ENCODE measurements around the gene TUBA1B. TPM values are rescaled to one million over a fixed set of nuclear protein-coding genes. Genes with fewer than 3 reads are reported as not detected.
"Not testable (repeated sequence)": the region's sequence is repeated elsewhere in the genome, so short reads cannot be mapped to it uniquely, and the experiment has no call there.

Gene TUBA1B
- 1,000 to 10,000 TPM; 1,825 to 2,159 TPM for total RNA-seq

DNA sequence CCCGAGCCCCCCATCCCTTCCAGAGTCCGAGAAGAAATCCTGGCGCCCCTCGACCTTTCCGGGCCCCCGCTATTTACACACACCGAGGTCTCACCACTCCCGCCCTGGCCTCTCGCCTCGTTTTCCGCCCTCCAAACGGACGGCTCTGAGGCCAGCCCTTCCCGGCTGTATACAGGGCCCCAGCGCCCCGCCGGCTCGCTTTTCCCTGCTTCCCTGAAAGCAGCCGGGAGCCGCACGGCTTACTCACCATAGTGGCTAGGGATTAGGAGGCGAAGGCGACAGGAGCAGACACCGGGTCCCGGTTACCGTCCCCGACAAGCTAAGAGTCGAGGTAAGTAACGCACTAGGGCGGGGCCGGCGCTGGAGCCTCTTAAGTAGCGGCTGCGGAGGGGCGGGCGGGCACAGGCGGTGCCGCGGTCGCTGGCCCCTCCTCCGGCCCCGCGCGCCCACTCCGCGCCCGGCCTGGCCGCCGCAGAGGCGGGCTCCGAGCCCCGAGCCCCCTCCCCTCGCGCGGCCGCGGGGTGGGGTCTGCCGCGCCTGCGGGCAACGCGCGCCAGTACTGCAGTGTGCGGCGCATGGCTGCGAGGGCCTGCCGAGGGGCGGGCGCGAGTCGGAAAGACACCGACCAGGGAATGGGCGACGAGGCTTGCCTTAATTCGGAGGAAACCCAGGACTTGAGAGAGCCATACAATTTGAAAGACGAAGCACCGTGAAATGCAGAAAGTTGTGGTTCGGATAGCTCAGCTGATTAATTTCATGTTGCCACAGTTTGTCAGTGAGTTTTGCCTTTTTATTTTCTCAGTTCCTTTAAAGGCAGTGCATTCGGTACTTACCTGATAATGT is at the start of gene TUBA1B:
Gene TUBA1B, minus strand, starts transcription at position 345 of the 843 bp plus-strand sequence. Its CDS starts 95 bp downstream, at position 250.
- Mint-ChIP-seq H3K36me3 (peaks cover 22% of the 10 kb centered on the region), H3K4me1 (ENCODE audit: low read depth in 2 of 2) (peaks cover 41 to 43% of the 10 kb centered on the region in 2 donors), H3K9me3 (no peaks in the 10 kb centered on the region), H3K27me3 (no peaks in the 10 kb centered on the region), H3K27ac (peak within 1 kb of the TSS; percentile 98 to 100), H3K4me3 (peak within 1 kb of the TSS; percentile 92)
- ATAC-seq, result peak; percentile 88 to 91
- peak; percentile 93 for DNase-seq (ENCODE audit: low spot score)

GRCh38 chr12:49174218-49174617 is 43.0 kb upstream of the TUBA1B start:
- no peak overlapping the region for H3K27ac Mint-ChIP-seq

GRCh38 chr12:49170924-49171323 is 39.7 kb upstream of the TUBA1B start:
- ATAC-seq, result no peak
- H3K4me1 Mint-ChIP-seq (ENCODE audit: low read depth in 2 of 2), result no peaks in the 10 kb centered on the region

More at GRCh38 chr12:49174218-49174617, 43.0 kb upstream of the TUBA1B start:
- H3K36me3 Mint-ChIP-seq, result no peaks in the 10 kb centered on the region
- no peak overlapping the region for H3K4me3 Mint-ChIP-seq
- no peak for ATAC-seq
- no peaks in the 10 kb centered on the region for H3K27me3 Mint-ChIP-seq
- H3K4me1 Mint-ChIP-seq (ENCODE audit: low read depth in 2 of 2), result no peaks in the 10 kb centered on the region
- DNase-seq (ENCODE audit: low spot score), result no peak
- no peaks in the 10 kb centered on the region for H3K9me3 Mint-ChIP-seq

DNA sequence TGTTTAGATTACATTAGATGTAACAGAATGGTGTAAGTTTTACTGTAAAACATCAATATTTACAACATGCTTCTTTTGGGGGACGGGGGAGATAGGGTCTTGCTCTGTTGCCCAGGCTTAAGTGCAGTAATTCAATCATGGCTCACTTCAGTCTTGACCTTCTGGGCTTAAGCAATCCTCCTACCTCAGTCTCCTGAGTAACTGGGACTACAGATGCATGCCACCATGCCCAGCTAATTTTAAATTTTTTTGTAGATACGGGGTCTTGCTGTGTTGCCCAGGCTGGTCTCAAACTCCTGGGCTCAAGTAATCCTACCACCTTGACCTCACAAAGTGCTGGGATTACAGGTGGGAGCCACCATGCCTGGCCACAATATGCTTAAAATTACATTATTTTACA is 33.9 kb upstream of the TUBA1B start:
- no peaks in the 10 kb centered on the region for H3K4me1 Mint-ChIP-seq (ENCODE audit: low read depth in 2 of 2)
- DNase-seq (ENCODE audit: low spot score) (no peak), ATAC-seq (no peak)
- no peak overlapping the region for H3K4me3 Mint-ChIP-seq
- no peaks in the 10 kb centered on the region for H3K36me3 Mint-ChIP-seq
- no peak overlapping the region for H3K27ac Mint-ChIP-seq
- no peaks in the 10 kb centered on the region for H3K27me3 Mint-ChIP-seq
- no peaks in the 10 kb centered on the region for H3K9me3 Mint-ChIP-seq

More at GRCh38 chr12:49170924-49171323, 39.7 kb upstream of the TUBA1B start:
- Mint-ChIP-seq H3K27ac (no peak overlapping the region), H3K9me3 (no peaks in the 10 kb centered on the region), H3K27me3 (no peaks in the 10 kb centered on the region), H3K4me3 (no peak overlapping the region), H3K36me3 (no peaks in the 10 kb centered on the region)
- no peak for DNase-seq (ENCODE audit: low spot score)

DNA sequence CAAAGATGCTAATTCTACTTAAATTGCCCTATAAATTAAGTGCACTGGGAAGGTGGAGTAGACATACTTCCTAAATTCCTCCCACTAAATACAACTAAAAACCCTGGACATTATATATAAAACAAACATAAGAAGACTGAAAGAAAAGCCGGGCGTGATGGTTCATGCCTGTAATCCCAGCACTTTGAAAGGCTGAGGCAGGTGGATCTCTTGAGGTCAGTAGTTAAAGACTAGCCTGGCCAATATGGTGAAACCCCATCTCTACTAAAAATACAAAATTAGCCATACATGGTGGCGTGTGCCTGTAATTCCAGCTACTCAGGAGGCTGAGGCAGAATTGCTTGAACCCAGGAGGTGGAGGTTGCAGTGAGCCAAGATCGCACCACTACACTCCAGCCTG is 30.7 kb upstream of the TUBA1B start:
- not testable (repeated sequence) for H3K27me3 Mint-ChIP-seq; H3K9me3 Mint-ChIP-seq; DNase-seq (ENCODE audit: low spot score); ATAC-seq; H3K4me1 Mint-ChIP-seq (ENCODE audit: low read depth in 2 of 2); H3K27ac Mint-ChIP-seq; H3K36me3 Mint-ChIP-seq; H3K4me3 Mint-ChIP-seq

- Mint-ChIP-seq H3K9me3 (no peaks in the 10 kb centered on the region), H3K36me3 (no peaks in the 10 kb centered on the region), H3K4me3 (no peak overlapping the region), H3K27ac (peak overlapping the region in 1 of 2 donors; percentile 28), H3K4me1 (ENCODE audit: low read depth in 2 of 2) (no peaks in the 10 kb centered on the region), H3K27me3 (no peaks in the 10 kb centered on the region)
- DNase-seq (ENCODE audit: low spot score) (no peak), ATAC-seq (no peak)
Observed at GRCh38 chr12:49161092-49161795, 30.0 kb upstream of the TUBA1B start.

GRCh38 chr12:49160399-49160798 is 29.2 kb upstream of the TUBA1B start:
- no peaks in the 10 kb centered on the region for H3K36me3 Mint-ChIP-seq
- H3K4me1 Mint-ChIP-seq (ENCODE audit: low read depth in 2 of 2), result no peaks in the 10 kb centered on the region
- no peak for DNase-seq (ENCODE audit: low spot score)
- no peaks in the 10 kb centered on the region for H3K27me3 Mint-ChIP-seq
- no peak overlapping the region for H3K27ac Mint-ChIP-seq
- no peak overlapping the region for H3K4me3 Mint-ChIP-seq
- no peaks in the 10 kb centered on the region for H3K9me3 Mint-ChIP-seq
- no peak for ATAC-seq

DNA sequence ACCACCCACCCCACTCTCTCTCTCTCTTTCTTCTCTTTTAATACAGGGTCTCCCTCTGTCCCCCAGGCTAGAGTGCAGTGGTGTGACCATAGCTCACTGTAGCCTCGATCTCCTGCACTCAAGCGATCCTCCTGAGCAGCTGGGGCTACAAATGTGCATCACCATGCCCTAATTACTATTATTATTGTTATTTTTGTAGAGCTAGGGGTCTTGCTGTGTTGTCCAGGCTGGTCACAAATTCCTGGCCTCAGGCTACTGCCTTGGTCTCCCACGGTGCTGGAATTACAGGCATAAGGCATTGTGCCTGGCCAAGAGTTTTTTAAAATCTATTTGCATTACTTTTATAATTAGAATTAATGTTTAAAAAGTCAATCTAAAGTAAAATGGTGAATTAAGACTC is 23.0 kb upstream of the TUBA1B start:
- H3K27me3 Mint-ChIP-seq, result no peaks in the 10 kb centered on the region
- H3K9me3 Mint-ChIP-seq, result no peaks in the 10 kb centered on the region
- ATAC-seq (no peak), DNase-seq (ENCODE audit: low spot score) (no peak)
- no peaks in the 10 kb centered on the region for H3K36me3 Mint-ChIP-seq
- H3K4me3 Mint-ChIP-seq, result no peak overlapping the region
- H3K27ac Mint-ChIP-seq, result no peak overlapping the region
- no peaks in the 10 kb centered on the region for H3K4me1 Mint-ChIP-seq (ENCODE audit: low read depth in 2 of 2)

DNA sequence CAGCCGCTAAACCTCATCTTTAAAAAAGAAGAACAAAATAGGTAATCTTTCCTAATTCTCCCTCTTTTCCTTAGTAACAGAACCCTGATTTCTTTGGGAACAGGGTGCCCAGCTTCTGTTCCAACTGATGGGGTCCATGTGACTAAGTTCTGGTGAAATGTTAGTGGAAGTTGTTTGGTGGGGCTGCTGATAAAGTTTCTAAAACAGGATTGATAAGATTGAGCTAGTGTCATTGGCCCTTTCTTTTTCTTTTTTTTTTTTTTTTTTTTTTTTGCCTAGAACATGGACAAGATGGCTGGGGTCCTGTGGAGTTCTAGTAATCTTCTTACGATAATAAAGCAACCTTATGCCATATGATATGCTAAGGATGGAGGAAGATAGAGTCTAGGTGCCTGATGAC is 16.2 kb upstream of the TUBA1B start:
- Mint-ChIP-seq H3K4me3 (no peak overlapping the region), H3K27ac (no peak overlapping the region), H3K9me3 (no peaks in the 10 kb centered on the region), H3K36me3 (no peaks in the 10 kb centered on the region), H3K27me3 (no peaks in the 10 kb centered on the region), H3K4me1 (ENCODE audit: low read depth in 2 of 2) (no peaks in the 10 kb centered on the region)
- DNase-seq (ENCODE audit: low spot score) (no peak), ATAC-seq (no peak)

- no peak overlapping the region for H3K27ac Mint-ChIP-seq
Observed at GRCh38 chr12:49146406-49146805, 15.2 kb upstream of the TUBA1B start.

GRCh38 chr12:49144384-49144783 is 13.2 kb upstream of the TUBA1B start:
- no peak for DNase-seq (ENCODE audit: low spot score)
- no peak overlapping the region for H3K4me3 Mint-ChIP-seq
- H3K36me3 Mint-ChIP-seq, result peaks cover 4% of the 10 kb centered on the region
- no peak for ATAC-seq
- H3K27me3 Mint-ChIP-seq, result no peaks in the 10 kb centered on the region
- no peak overlapping the region for H3K27ac Mint-ChIP-seq
- no peaks in the 10 kb centered on the region for H3K9me3 Mint-ChIP-seq
- H3K4me1 Mint-ChIP-seq (ENCODE audit: low read depth in 2 of 2), result no peaks in the 10 kb centered on the region

More at GRCh38 chr12:49146406-49146805, 15.2 kb upstream of the TUBA1B start:
- Mint-ChIP-seq H3K27me3 (no peaks in the 10 kb centered on the region), H3K9me3 (no peaks in the 10 kb centered on the region), H3K4me1 (ENCODE audit: low read depth in 2 of 2) (no peaks in the 10 kb centered on the region), H3K36me3 (no peaks in the 10 kb centered on the region), H3K4me3 (no peak overlapping the region)
- no peak for DNase-seq (ENCODE audit: low spot score)
- ATAC-seq, result no peak

DNA sequence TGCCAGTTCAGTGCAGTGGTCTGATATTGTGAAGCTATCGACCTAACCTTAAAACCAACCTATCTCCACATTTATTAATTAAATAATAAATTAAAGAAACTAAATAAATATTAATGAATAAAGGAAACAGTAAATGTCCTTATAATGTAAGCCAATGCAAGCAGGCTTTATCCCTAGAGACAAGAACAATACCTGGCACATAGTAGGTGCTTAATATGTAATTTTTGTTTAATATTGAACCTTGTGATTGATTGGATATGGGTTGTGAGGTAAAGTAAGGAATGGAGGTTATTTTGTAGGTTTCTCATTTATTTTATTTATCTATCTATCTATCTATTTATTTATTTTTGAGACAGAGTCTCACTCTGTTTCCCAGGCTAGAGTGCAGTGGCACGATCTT is 7.8 kb upstream of the TUBA1B start:
- no peak overlapping the region for H3K27ac Mint-ChIP-seq
- no peaks in the 10 kb centered on the region for H3K27me3 Mint-ChIP-seq
- peaks cover 5% of the 10 kb centered on the region for H3K36me3 Mint-ChIP-seq
- DNase-seq (ENCODE audit: low spot score) (no peak), ATAC-seq (no peak)
- no peaks in the 10 kb centered on the region for H3K4me1 Mint-ChIP-seq (ENCODE audit: low read depth in 2 of 2)
- no peaks in the 10 kb centered on the region for H3K9me3 Mint-ChIP-seq
- H3K4me3 Mint-ChIP-seq, result no peak overlapping the region

DNA sequence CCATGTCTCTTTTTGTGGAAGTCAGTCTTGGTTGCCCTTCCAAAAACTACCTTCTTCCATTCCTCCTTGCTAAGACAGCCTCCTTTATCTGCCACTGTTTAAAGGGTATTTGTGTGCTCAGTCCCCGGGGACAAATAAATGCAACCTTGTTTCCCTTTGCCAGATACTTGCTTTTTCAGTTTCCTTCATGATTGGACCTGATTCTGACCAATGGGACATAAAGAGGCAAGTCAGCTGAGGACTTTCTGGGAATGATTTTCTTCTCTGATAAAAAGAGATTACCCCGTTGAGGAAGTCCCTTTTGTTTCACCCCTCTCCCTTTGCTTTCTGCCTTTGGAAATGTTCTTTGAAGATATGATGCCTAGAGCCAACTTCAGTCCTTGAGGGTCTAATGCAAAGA is 7.4 kb upstream of the TUBA1B start:
- no peak overlapping the region for H3K4me3 Mint-ChIP-seq
- H3K36me3 Mint-ChIP-seq, result peaks cover 5% of the 10 kb centered on the region
- ATAC-seq, result no peak

GRCh38 chr12:49137476-49137875 is 6.3 kb upstream of the TUBA1B start:
- H3K4me1 Mint-ChIP-seq (ENCODE audit: low read depth in 2 of 2), result no peaks in the 10 kb centered on the region

More for the DNA sequence above, 7.4 kb upstream of the TUBA1B start:
- no peak for DNase-seq (ENCODE audit: low spot score)
- no peaks in the 10 kb centered on the region for H3K9me3 Mint-ChIP-seq
- H3K27me3 Mint-ChIP-seq, result no peaks in the 10 kb centered on the region
- H3K4me1 Mint-ChIP-seq (ENCODE audit: low read depth in 2 of 2), result no peaks in the 10 kb centered on the region
- no peak overlapping the region for H3K27ac Mint-ChIP-seq

More at GRCh38 chr12:49137476-49137875, 6.3 kb upstream of the TUBA1B start:
- H3K27me3 Mint-ChIP-seq, result no peaks in the 10 kb centered on the region
- H3K9me3 Mint-ChIP-seq, result no peaks in the 10 kb centered on the region
- no peak for DNase-seq (ENCODE audit: low spot score)
- peaks cover 5% of the 10 kb centered on the region for H3K36me3 Mint-ChIP-seq
- H3K27ac Mint-ChIP-seq, result no peak overlapping the region
- H3K4me3 Mint-ChIP-seq, result no peak overlapping the region
- ATAC-seq, result no peak

Measured in natural killer cell treated with Interleukin-12 subunit alpha and Interleukin-12 subunit beta and Interleukin-15 and Interleukin-18, amount 100 ng/mL, for 72 hours (primary cell).